Ishikawa (cell line): ENCODE results near the gene NDFIP1.

Experiments used
- CREB1 ChIP-seq: IDR thresholded peaks from 2 replicates; pipeline ENCODE4 v1.6.1; 2012; ENCODE audit warnings: low read depth
- EP300 ChIP-seq: IDR thresholded peaks from 2 replicates; pipeline ENCODE4 v1.6.1; 2012; ENCODE audit warnings: borderline replicate concordance
- FOXM1 ChIP-seq: IDR thresholded peaks from 2 replicates; pipeline ENCODE4 v1.6.1; 2012; ENCODE audit warnings: low read depth, borderline replicate concordance
- NFIC ChIP-seq: IDR thresholded peaks from 2 replicates; pipeline ENCODE4 v1.6.1; 2012
- RAD21 ChIP-seq: IDR thresholded peaks from 2 replicates; pipeline ENCODE4 v1.6.1; 2012; ENCODE audit warnings: low read depth
- YY1 ChIP-seq: IDR thresholded peaks from 2 replicates; pipeline ENCODE4 v1.6.1; 2012; ENCODE audit warnings: low read depth
- TF ChIP-seq, protein P1 (sequence below): IDR thresholded peaks from 2 replicates; pipeline ENCODE4 v1.6.1; 2012; ENCODE audit warnings: low read depth, mild to moderate bottlenecking

DNA sequence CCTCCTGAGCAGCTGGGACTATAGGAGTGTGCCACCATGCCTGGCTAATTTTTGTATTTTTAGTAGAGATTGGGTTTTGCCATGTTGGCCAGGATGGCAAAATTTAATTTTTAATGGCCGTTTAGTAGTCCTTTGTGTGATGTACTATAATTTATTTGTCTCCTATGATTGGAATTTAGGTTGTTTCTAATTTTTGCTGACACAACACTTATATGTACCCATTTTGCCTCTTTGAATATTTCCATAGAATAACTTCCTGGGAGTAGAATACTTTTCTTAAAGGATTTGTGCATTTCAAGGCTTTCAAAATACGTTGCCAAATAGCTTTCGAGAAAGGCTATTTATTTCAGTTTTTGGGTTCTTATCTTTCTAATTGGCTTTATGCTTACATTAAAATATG is 22.8 kb downstream of the NDFIP1 start:
- TF ChIP-seq CREB1 (no peak), FOXM1 (no peak), RAD21 (no peak), EP300 (no peak), NFIC (no peak), YY1 (no peak)
- TF ChIP-seq, protein P1, sequence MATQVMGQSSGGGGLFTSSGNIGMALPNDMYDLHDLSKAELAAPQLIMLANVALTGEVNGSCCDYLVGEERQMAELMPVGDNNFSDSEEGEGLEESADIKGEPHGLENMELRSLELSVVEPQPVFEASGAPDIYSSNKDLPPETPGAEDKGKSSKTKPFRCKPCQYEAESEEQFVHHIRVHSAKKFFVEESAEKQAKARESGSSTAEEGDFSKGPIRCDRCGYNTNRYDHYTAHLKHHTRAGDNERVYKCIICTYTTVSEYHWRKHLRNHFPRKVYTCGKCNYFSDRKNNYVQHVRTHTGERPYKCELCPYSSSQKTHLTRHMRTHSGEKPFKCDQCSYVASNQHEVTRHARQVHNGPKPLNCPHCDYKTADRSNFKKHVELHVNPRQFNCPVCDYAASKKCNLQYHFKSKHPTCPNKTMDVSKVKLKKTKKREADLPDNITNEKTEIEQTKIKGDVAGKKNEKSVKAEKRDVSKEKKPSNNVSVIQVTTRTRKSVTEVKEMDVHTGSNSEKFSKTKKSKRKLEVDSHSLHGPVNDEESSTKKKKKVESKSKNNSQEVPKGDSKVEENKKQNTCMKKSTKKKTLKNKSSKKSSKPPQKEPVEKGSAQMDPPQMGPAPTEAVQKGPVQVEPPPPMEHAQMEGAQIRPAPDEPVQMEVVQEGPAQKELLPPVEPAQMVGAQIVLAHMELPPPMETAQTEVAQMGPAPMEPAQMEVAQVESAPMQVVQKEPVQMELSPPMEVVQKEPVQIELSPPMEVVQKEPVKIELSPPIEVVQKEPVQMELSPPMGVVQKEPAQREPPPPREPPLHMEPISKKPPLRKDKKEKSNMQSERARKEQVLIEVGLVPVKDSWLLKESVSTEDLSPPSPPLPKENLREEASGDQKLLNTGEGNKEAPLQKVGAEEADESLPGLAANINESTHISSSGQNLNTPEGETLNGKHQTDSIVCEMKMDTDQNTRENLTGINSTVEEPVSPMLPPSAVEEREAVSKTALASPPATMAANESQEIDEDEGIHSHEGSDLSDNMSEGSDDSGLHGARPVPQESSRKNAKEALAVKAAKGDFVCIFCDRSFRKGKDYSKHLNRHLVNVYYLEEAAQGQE: no peak
